MM.1S (cell line): ENCODE results near the gene NLGN2.

ENCODE experiments used
- CTCF ChIP-seq: fragments of 300-600 bp; sonication (generic); IDR thresholded peaks from 2 replicates; pipeline ENCODE4 v1.5.1; 2016; ENCODE audit warnings: antibody characterized with exemption, low read length, mixed read lengths
- EZH2phosphoT487 ChIP-seq: fragments of 300-600 bp; sonication (generic); IDR thresholded peaks from 2 replicates; pipeline ENCODE4 v1.6.1; 2018; ENCODE audit warnings: antibody characterized with exemption, low read length

GRCh38 chr17:7462474-7463371 lies 55.1 kb downstream of the NLGN2 start:
- no peak for TF ChIP-seq CTCF
- no peak for TF ChIP-seq EZH2phosphoT487
